Transverse colon (tissue), 3 donors: ENCODE results near the gene RPL18A.

Experiments used
- EP300 ChIP-seq: sonication (generic); formaldehyde crosslinking; IDR thresholded peaks from one replicate; pipeline ENCODE4 v1.6.1; 2017; ENCODE audit warnings: antibody characterized with exemption, low read depth
- POLR2A ChIP-seq: fragments of 450-650 bp; IDR thresholded peaks from one replicate; pipeline ENCODE4 v1.6.1; 2016; ENCODE audit warnings: antibody characterized with exemption, mild to moderate bottlenecking, moderate library complexity
- TF ChIP-seq, protein P1 (sequence below), 5 experiments: fragments of 200-600 bp in 3 of 5; fragments of 450-650 bp in 2 of 5; sonication (generic) in 3 of 5; IDR thresholded peaks; 1 replicate in 2 of 5; 2 replicates in 3 of 5; pipeline ENCODE4 v1.5.1; 2016 to 2017; ENCODE audit warnings: antibody characterized with exemption in 5 of 5, inconsistent platforms in 3 of 5, mild to moderate bottlenecking in 2 of 5, moderate library complexity in 1 of 5

DNA sequence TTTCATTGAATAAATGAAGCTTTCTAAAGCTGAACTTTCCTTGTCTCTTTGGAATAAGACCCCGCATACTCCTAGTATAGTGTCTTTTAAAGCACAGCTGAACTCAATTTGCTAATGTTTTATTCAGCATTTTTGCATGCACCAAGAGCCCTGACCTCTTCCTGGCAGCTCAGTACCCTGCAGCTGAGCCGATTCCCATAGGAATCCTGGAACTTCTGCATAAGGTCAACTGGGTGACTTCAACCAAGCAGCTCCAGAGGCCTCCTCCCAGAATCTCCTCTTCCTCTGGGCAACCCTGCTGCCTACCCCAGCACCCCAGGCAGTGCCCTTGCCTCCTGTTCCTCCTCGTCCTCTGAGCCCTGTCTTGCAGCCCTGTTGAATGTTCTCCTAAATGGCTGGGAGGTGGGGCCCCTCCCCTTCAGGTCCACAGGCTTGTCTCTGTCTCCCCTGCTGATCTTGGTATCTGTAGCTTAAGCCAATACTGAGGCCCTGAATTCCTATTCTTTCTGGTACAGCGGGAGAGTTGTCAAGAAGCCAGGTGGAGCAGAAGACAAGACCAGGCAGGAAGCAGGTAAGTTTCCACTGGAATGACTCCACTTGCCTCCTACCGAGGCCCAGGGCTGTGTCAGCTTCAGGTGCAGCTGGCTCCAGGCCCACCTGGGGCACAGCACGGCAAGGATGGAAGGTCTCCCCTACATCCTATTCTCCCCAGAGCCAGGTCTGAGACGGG is 49.5 kb downstream of the RPL18A start:
- TF ChIP-seq, protein P1, sequence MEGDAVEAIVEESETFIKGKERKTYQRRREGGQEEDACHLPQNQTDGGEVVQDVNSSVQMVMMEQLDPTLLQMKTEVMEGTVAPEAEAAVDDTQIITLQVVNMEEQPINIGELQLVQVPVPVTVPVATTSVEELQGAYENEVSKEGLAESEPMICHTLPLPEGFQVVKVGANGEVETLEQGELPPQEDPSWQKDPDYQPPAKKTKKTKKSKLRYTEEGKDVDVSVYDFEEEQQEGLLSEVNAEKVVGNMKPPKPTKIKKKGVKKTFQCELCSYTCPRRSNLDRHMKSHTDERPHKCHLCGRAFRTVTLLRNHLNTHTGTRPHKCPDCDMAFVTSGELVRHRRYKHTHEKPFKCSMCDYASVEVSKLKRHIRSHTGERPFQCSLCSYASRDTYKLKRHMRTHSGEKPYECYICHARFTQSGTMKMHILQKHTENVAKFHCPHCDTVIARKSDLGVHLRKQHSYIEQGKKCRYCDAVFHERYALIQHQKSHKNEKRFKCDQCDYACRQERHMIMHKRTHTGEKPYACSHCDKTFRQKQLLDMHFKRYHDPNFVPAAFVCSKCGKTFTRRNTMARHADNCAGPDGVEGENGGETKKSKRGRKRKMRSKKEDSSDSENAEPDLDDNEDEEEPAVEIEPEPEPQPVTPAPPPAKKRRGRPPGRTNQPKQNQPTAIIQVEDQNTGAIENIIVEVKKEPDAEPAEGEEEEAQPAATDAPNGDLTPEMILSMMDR (IDR thresholded peaks at IDR 0.05), result no peak
- TF ChIP-seq EP300 (no peak), POLR2A (no peak)
